B cell (primary cell): ENCODE data around the gene ACSM2A.

Experiments
- EZH2 ChIP-seq: IDR thresholded peaks from 2 replicates; pipeline ENCODE4 v1.6.1; 2012; ENCODE audit warnings: borderline replicate concordance, low read depth, mild to moderate bottlenecking, moderate library complexity, low read length; ENCODE audit not compliant: insufficient read depth, poor library complexity, severe bottlenecking
- TF ChIP-seq, protein P1 (sequence below): fragments of 200-600 bp; IDR thresholded peaks from one replicate; pipeline ENCODE4 v1.8.0; 2022; ENCODE audit warnings: antibody characterized with exemption, mild to moderate bottlenecking

DNA sequence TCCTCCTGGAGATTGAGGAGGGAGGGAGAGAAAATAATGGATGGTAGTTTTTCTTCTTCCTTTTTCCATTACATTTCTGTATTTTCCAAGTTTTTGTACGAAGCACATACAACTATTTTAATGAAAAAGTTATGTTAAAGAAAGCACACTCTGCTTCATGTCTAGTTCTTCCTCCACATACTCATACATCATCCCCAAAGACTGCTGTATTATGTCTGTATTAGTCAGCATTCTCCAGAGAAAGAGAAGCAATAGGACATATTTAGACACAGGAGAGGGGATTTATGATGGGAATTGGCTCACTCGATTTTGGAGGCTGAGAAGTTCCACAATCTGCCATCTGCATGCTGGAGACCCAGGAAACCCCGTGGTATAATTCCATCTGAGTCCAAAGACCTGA lies 10.1 kb upstream of the ACSM2A start:
- TF ChIP-seq, protein P1, sequence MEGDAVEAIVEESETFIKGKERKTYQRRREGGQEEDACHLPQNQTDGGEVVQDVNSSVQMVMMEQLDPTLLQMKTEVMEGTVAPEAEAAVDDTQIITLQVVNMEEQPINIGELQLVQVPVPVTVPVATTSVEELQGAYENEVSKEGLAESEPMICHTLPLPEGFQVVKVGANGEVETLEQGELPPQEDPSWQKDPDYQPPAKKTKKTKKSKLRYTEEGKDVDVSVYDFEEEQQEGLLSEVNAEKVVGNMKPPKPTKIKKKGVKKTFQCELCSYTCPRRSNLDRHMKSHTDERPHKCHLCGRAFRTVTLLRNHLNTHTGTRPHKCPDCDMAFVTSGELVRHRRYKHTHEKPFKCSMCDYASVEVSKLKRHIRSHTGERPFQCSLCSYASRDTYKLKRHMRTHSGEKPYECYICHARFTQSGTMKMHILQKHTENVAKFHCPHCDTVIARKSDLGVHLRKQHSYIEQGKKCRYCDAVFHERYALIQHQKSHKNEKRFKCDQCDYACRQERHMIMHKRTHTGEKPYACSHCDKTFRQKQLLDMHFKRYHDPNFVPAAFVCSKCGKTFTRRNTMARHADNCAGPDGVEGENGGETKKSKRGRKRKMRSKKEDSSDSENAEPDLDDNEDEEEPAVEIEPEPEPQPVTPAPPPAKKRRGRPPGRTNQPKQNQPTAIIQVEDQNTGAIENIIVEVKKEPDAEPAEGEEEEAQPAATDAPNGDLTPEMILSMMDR = no peak
- TF ChIP-seq EZH2 = no peak
